Fibroblast of villous mesenchyme (primary cell): Measurements from ENCODE around the gene CTBP1. TPM values are rescaled to one million over a fixed set of nuclear protein-coding genes. Genes with fewer than 3 reads are reported as not detected.

ENCODE experiments used
- DNase-seq: peaks from one replicate; pipeline ENCODE4 v3.0.0-alpha.2; 2010; ENCODE audit warnings: low read depth
- H3K4me3 ChIP-seq: 2 replicates; pipeline ENCODE4 v1.5.1; 2011; ENCODE audit warnings: low read depth, mild to moderate bottlenecking, low read length
- total RNA-seq: library from RNA; depleted of rRNA; stranded (reverse); fragments of >200 nt; gene quantifications from 2 replicates; pipeline ENCODE4 v1.2.3, GENCODE V29; 2012
- TF ChIP-seq, protein P1 (sequence below): IDR thresholded peaks from 2 replicates; pipeline ENCODE4 v1.5.1; 2012; ENCODE audit warnings: low read depth, mild to moderate bottlenecking, low read length; ENCODE audit not compliant: insufficient read depth

CTBP1 gene
- total RNA-seq, 1 donor = 235 TPM

DNA sequence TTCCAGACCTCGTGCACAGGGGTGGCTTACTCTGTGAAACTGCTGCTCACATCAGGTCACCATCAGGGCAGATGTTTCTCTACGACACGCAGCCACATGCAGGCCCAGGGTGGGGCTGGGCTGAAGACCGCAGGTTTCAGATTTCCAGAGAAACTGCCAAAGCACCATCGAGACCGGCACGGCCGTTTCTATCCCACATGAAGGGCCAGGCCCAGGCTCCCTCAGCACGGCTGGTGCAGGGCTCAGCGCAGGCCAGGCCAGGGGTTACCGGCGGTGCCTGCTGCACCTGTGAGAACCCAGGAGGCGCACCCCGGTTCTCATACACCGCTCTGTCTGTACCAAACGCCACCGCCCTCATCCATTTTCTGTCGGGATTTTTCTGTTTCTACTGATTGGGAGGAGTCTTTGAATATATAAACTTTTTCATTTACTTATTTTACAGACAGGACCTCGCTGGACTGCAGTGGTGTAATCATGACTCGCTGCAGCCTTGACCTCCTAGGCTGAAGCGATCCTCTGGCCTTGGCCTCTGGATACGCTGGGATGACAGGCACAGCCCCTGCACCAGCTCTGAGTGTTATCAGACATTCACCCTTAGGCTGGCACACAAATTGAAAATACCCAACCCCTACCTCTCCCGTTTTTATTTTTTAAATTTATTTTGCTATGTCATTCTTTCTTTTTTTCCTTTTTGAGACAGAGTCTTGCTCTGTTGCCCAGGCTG, 17.1 kb downstream of the CTBP1 start:
- TF ChIP-seq, protein P1, sequence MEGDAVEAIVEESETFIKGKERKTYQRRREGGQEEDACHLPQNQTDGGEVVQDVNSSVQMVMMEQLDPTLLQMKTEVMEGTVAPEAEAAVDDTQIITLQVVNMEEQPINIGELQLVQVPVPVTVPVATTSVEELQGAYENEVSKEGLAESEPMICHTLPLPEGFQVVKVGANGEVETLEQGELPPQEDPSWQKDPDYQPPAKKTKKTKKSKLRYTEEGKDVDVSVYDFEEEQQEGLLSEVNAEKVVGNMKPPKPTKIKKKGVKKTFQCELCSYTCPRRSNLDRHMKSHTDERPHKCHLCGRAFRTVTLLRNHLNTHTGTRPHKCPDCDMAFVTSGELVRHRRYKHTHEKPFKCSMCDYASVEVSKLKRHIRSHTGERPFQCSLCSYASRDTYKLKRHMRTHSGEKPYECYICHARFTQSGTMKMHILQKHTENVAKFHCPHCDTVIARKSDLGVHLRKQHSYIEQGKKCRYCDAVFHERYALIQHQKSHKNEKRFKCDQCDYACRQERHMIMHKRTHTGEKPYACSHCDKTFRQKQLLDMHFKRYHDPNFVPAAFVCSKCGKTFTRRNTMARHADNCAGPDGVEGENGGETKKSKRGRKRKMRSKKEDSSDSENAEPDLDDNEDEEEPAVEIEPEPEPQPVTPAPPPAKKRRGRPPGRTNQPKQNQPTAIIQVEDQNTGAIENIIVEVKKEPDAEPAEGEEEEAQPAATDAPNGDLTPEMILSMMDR = no peak
- no peak for DNase-seq
- H3K4me3 ChIP-seq = no peak overlapping the region

DNA sequence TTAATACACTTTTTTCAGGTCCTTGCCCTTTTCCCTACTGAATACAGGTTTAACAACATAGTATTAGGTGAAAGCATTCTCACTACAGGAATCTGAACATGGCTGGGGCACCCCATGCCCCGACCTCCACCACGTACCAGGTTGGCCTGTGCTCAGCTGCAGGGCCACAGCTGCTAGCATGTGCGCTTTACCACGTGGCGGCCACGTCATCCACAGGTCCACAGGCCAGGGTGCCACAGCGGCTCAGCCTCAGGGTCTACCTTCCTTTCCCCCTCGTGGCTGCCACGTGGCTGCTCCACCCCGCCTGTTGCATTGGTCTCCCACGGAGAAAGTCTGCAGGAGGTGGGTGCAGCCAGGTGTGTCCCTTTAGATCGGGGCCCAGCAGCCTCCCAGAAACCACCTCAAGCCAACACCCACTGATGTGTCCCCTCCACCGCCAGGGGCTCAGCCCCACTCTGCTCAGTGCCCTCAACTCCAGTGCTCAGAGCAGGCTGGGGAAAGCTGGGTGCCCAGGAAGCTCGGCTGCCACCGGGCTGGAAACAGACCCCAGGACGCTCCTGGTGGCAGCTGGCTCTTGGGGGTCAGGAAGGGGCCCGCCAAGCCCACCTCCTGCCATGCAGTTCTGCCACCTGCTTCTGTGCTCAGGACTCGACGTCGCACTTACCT, 17.8 kb downstream of the CTBP1 start:
- H3K4me3 ChIP-seq = no peak overlapping the region
- DNase-seq = no peak
- TF ChIP-seq, protein P1 = no peak

DNA sequence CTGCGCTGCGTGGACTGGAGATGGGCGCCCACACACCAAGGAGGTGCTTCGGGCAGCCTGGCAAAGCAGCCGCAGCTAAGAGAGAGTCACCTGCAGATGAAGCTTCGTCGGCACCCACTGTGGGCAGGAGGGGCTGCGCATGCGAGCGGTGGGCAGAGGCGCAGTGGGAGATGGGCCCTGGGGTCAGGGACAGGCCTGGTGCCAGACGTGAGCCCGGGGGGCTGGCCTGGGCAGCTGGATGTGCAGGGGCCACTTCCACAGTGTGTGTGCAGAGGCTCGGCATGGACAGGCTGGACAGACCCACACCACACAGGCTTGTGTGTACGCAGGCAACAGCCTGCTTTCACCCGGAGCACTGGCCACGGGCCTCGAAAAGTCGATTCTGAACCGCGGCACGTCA, 18.6 kb downstream of the CTBP1 start:
- no peak overlapping the region for H3K4me3 ChIP-seq
- TF ChIP-seq, protein P1 = no peak
- DNase-seq = no peak

DNA sequence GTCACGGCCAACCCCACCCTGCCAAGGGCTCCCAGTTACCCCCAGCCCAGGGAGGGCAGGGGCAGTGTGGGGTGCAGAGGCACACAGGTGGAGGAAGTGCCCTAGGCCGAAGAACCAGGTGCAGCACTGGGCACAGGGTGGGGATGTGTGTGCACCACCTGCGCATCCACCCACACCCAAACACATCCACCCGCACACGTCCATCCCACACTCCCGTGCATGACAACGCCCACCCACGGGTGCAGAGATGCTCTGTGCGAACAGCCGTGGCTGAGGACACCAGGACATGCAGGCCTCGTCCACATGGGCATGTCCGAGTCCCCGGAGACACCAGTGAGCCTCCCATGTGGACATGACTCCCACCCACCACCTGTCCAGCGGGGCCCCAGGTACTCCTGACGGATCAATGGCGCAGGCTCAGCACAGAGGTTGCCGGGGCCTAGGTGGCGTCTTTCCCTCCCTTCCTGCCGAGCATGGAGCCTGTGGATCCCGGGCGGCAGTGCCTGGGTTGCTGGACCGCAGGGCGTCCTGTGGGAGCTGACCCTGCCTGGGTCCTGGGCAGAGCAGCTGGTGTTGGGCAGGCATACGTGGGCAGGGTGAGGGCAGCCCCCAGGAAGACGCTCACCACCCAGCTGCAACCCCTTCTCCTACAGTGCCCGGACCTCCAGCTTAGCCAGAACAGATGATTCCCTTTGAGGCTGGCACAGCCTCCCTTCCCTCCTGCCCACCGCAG, 19.6 kb downstream of the CTBP1 start:
- TF ChIP-seq, protein P1 = no peak
- H3K4me3 ChIP-seq = no peak overlapping the region
- DNase-seq = no peak

DNA sequence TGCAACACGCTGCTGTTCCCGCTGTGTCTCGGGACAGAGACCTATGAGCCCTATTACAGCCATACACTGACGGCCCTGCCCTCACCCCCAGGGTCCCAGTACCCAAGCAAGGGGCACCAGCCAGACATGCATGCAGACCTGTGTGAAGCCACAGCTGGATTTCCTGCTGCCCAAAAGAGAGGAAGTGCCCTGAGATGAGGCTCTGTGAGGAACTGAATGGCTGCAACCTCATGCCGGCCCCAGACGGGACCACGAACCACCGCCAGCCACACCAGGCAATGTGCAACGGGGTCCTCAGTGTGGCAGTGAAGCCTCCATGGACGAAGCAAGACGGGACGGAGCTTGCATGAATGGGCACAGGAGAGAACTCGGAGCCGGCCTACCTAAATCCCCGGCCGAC, 21.1 kb downstream of the CTBP1 start:
- TF ChIP-seq, protein P1 = no peak

DNA sequence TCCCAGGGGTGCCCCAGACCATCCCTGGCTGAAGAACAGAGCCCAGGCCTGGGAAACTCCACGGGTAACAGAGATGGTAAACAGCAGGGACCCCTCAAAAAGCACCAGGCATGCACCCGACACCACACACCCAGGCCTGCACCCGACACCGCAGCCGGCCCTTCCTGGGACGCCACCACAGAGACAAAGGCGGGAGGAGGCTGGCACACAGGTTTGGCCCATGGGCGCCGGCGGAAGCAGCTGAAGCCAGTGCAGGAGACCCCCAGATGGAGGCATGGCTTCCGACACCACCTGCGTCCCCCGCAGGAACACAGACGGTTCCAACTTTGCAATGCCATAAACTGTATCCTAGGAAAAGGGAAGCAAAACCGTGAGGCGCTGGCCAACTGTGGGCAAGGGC, 22.3 kb downstream of the CTBP1 start:
- H3K4me3 ChIP-seq = no peak overlapping the region
- TF ChIP-seq, protein P1 = no peak
- no peak for DNase-seq

More for the DNA sequence above, 21.1 kb downstream of the CTBP1 start:
- H3K4me3 ChIP-seq = no peak overlapping the region
- DNase-seq = no peak
